BJ (cell line): ENCODE measurements around the gene IL20RA. TPM values are rescaled to one million over a fixed set of nuclear protein-coding genes. Genes with fewer than 3 reads are reported as not detected.

Experiments used
- CTCF ChIA-PET: fragments of 350-600 bp; formaldehyde crosslinking; extraction: SDS; loops from one replicate; lab custom pipeline; 2021; ENCODE audit warnings: antibody characterized with exemption, inconsistent platforms; lab: Yijun Ruan, JAX
- POLR2A ChIA-PET: fragments of 300-600 bp; sonication (Branson Sonifier 250); formaldehyde crosslinking; extraction: SDS; loops from one replicate; lab custom pipeline; 2021; ENCODE audit warnings: antibody characterized with exemption; lab: Charles Lee
- DNase-seq: peaks from one replicate; pipeline ENCODE4 v3.0.0-alpha.2; 2011; ENCODE audit warnings: low read depth
- H3K27me3 ChIP-seq: 2 replicates; pipeline ENCODE4 v1.6.0; 2011; ENCODE audit warnings: low read length; ENCODE audit not compliant: control insufficient read depth, insufficient read depth
- H3K36me3 ChIP-seq: 2 replicates; pipeline ENCODE4 v1.5.1; 2011; ENCODE audit warnings: low read length; ENCODE audit not compliant: control insufficient read depth, insufficient read depth
- H3K4me3 ChIP-seq: 2 replicates; pipeline ENCODE4 v1.5.1; 2011; ENCODE audit warnings: low read depth, mild to moderate bottlenecking, control low read depth, low read length
- polyA plus RNA-seq: library from polyadenylated mRNA; depleted of rRNA; stranded (reverse); fragments of >200 nt; gene quantifications from 2 replicates; pipeline ENCODE4 v1.2.3, GENCODE V29; 2011
- TF ChIP-seq, protein P1 (sequence below): IDR thresholded peaks from 2 replicates; pipeline ENCODE4 v1.5.1; 2011; ENCODE audit warnings: low read depth, mild to moderate bottlenecking, control low read depth, inconsistent platforms, low read length, moderate library complexity; ENCODE audit not compliant: insufficient read depth

Gene IL20RA
- polyA plus RNA-seq, 1 experiment: not detected

DNA sequence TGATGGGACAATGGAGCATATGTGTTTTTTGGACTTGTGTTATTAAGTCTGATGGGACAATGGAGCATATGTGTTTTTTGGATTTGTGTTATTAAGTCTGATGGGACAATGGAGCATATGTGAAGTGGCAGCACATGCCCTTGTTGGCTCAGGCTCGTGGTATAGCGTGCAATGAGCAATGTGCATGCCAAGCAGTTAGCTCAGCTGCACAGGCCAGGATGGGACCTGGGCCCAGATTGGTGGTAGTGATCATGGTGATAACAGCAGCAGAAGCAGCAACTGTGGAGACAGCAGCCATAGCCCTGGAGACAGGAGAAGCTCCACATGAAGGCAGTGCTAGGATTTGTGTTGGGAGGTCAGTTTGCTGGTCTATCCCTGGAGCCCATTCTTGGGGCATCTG, 61.1 kb downstream of the IL20RA start:
- CTCF ChIA-PET: no interaction called here
- POLR2A ChIA-PET: no interaction called here
- TF ChIP-seq, protein P1, sequence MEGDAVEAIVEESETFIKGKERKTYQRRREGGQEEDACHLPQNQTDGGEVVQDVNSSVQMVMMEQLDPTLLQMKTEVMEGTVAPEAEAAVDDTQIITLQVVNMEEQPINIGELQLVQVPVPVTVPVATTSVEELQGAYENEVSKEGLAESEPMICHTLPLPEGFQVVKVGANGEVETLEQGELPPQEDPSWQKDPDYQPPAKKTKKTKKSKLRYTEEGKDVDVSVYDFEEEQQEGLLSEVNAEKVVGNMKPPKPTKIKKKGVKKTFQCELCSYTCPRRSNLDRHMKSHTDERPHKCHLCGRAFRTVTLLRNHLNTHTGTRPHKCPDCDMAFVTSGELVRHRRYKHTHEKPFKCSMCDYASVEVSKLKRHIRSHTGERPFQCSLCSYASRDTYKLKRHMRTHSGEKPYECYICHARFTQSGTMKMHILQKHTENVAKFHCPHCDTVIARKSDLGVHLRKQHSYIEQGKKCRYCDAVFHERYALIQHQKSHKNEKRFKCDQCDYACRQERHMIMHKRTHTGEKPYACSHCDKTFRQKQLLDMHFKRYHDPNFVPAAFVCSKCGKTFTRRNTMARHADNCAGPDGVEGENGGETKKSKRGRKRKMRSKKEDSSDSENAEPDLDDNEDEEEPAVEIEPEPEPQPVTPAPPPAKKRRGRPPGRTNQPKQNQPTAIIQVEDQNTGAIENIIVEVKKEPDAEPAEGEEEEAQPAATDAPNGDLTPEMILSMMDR: no peak
- Histone ChIP-seq H3K27me3 (peaks cover 3% of the 10 kb centered on the region), H3K36me3 (no peaks in the 10 kb centered on the region), H3K4me3 (no peak overlapping the region)
- DNase-seq: no peak

DNA sequence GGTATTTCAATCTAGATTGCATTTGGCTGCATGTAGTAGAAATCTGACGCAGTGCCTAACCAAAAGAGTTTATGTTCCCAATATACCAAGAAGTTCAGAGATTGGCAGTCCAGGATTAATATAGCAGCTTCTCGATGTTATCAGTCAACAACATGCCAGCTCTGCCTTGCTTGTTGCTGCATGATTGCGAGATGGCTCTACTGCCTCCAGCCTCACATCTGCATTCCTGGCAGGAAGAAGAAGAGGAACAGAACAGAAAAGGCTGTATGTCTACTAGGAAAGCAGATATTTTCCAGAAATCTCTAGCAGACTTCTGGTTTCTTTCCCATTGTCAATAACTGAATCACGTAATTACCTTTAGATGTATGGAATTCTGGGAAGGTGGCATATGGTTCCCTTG, 61.8 kb downstream of the IL20RA start:
- POLR2A ChIA-PET: no interaction called here
- no peak overlapping the region for H3K4me3 ChIP-seq
- no peaks in the 10 kb centered on the region for H3K36me3 ChIP-seq
- CTCF ChIA-PET: no interaction called here
- TF ChIP-seq, protein P1: no peak
- H3K27me3 ChIP-seq: no peaks in the 10 kb centered on the region
- no peak for DNase-seq

DNA sequence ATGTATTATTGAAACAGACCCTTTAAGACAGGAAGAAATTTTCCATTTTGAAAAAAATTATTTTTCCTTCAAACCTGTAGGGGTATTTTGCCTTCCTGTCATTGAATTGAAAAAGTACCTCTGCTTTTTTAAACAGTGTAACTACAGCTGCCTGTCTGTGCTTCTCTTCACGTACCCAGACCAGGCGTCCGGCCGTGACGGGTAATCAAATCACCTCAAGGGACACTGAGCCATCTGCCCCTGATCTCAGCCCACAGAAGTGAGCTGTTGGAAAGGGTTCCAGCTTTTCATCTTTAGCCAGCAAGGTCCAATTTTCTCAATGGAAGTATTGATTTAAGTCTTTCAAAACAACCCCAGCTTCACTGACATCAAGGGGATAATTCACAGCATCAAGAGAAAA, 64.7 kb downstream of the IL20RA start:
- Histone ChIP-seq H3K36me3 (no peaks in the 10 kb centered on the region), H3K4me3 (no peak overlapping the region), H3K27me3 (no peaks in the 10 kb centered on the region)
- ChIA-PET CTCF (no interaction called here), POLR2A (no interaction called here)
- TF ChIP-seq, protein P1: no peak
- DNase-seq: no peak

DNA sequence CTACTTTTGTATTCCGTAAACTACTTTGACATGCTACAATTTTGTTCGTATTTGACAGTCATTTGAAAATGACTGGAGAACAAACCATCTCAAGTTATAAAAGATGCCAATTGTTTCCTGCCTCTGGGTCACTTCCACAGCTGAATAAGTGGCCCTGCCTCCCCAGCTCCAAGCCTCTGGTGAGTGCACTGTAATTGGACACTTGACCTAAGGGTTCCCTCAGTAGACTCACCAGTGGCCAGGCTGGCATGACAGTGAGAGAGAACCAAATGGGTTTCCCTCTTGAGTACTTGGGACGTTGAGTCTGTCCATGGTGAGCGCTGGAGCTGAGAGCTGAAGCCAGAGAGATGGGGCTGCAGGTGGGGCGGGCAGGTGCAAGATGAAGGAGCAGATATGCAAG, 65.6 kb downstream of the IL20RA start:
- DNase-seq: no peak
- Histone ChIP-seq H3K36me3 (no peaks in the 10 kb centered on the region), H3K27me3 (no peaks in the 10 kb centered on the region), H3K4me3 (no peak overlapping the region)
- POLR2A ChIA-PET: no interaction called here
- CTCF ChIA-PET: no interaction called here
- TF ChIP-seq, protein P1: no peak

DNA sequence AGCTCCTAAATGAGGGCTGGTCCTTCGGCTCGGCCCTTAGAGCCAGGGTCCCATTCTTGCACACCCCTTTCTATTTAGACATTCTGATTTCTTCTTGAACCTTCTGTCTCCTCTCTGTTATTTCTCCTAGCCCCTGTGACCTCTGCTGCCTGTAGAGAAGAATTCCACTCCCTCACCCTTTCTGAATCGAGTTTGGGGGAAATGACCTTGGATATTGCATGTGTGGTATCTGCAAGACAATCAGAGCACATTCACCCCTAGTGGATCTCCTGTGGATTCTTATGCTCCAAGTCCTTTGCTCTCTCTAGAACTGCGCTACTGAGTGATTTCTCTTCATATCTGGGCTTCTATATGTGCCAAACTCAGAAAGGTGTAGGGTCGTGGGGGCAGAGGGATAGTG, 67.7 kb downstream of the IL20RA start:
- H3K27me3 ChIP-seq: no peaks in the 10 kb centered on the region
- ChIA-PET CTCF (no interaction called here), POLR2A (no interaction called here)
- DNase-seq: no peak
- H3K36me3 ChIP-seq: no peaks in the 10 kb centered on the region
- TF ChIP-seq, protein P1: no peak
- H3K4me3 ChIP-seq: no peak overlapping the region
